HepG2 (cell line): ENCODE measurements around the gene CRY1. TPM values are rescaled to one million over a fixed set of nuclear protein-coding genes. Genes with fewer than 3 reads are reported as not detected.
A peak's percentile ranks its signal among the peaks of the same experiment; 100 is the strongest.

Source experiments
- CBFB ChIP-seq: sonication (generic); formaldehyde crosslinking; IDR thresholded peaks from 2 replicates; pipeline ENCODE4 v1.4.0; 2020; ENCODE audit warnings: missing genetic modification reagents
- DNMT1 ChIP-seq: sonication (generic); formaldehyde crosslinking; IDR thresholded peaks from 2 replicates; pipeline ENCODE4 v1.5.1; 2020; ENCODE audit warnings: mild to moderate bottlenecking, missing genetic modification reagents
- EHMT2 ChIP-seq: fragments of 200-600 bp; sonication (generic); IDR thresholded peaks from 2 replicates; pipeline ENCODE4 v1.7.0; 2017; ENCODE audit warnings: antibody characterized with exemption, low read depth, low read length, borderline replicate concordance
- ERF ChIP-seq: IDR thresholded peaks from 2 replicates; pipeline ENCODE4 v1.6.1; 2018; ENCODE audit warnings: missing biosample characterization, missing genetic modification reagents
- HMGA1 ChIP-seq: sonication (generic); formaldehyde crosslinking; conservative IDR thresholded peaks from 2 replicates; pipeline ENCODE4 v1.4.0; 2020; ENCODE audit warnings: missing genetic modification reagents
- MXD4 ChIP-seq: IDR thresholded peaks from 2 replicates; pipeline ENCODE4 v1.6.1; 2016; ENCODE audit warnings: mild to moderate bottlenecking, missing biosample characterization, missing genetic modification reagents
- SMC3 ChIP-seq: IDR thresholded peaks from 2 replicates; pipeline ENCODE4 v1.6.1; 2011; ENCODE audit warnings: low read length, improper control_type of control experiment
- ZFP36 ChIP-seq: fragments of 150-350 bp; IDR thresholded peaks from 2 replicates; pipeline ENCODE4 v1.6.1; 2018; ENCODE audit warnings: borderline replicate concordance, low read length, low read depth; ENCODE audit not compliant: partially characterized antibody
- ZMYM3 ChIP-seq: sonication (generic); formaldehyde crosslinking; IDR thresholded peaks from 2 replicates; pipeline ENCODE4 v1.5.1; 2020; ENCODE audit warnings: mild to moderate bottlenecking, missing genetic modification reagents
- ZNF350 ChIP-seq: sonication (generic); formaldehyde crosslinking; IDR thresholded peaks from 2 replicates; pipeline ENCODE4 v1.4.0; 2020; ENCODE audit warnings: mild to moderate bottlenecking, low read depth, missing genetic modification reagents, borderline replicate concordance
- ZNF484 ChIP-seq: sonication (generic); formaldehyde crosslinking; IDR thresholded peaks from 2 replicates; pipeline ENCODE4 v1.5.1; 2020; ENCODE audit warnings: mild to moderate bottlenecking, low read depth, missing genetic modification reagents, borderline replicate concordance
- ZNF776 ChIP-seq: sonication (generic); formaldehyde crosslinking; IDR thresholded peaks from 2 replicates; pipeline ENCODE4 v1.4.0; 2020; ENCODE audit warnings: mild to moderate bottlenecking, missing genetic modification reagents
- polyA plus RNA-seq, 8 experiments: library from polyadenylated mRNA; depleted of rRNA in 3 of 8; stranded (reverse) in 7 of 8; unstranded in 1 of 8; fragments of >200 nt; fragmentation: Illumina TruSeq in 4 of 8; extraction: Trizol in 4 of 8; gene quantifications; 2 replicates each; pipeline versions ENCODE4 v1.2.1 to v1.2.3, GENCODE V29; 2011 to 2016; ENCODE audit warnings: low read depth in 4 of 8, missing spikeins in 1 of 8, mixed read lengths in 1 of 8; ENCODE audit not compliant: insufficient read depth in 1 of 8
- total RNA-seq, 5 experiments: library from RNA; depleted of rRNA; stranded (reverse); fragments of >200 nt; fragmentation: Illumina TruSeq; extraction: Trizol; gene quantifications; 2 replicates each; pipeline ENCODE4 v1.2.3, GENCODE V29; 2016; ENCODE audit warnings: low read depth in 1 of 5
- TF ChIP-seq, protein P1 (sequence below): sonication (generic); formaldehyde crosslinking; IDR thresholded peaks from 2 replicates; pipeline ENCODE4 v1.4.0; 2020; ENCODE audit warnings: mild to moderate bottlenecking, missing genetic modification reagents
- TF ChIP-seq, protein P2 (sequence below): IDR thresholded peaks from 2 replicates; pipeline ENCODE4 v1.6.1; 2012; ENCODE audit warnings: low read depth, low read length, improper control_type of control experiment
- TF ChIP-seq, protein P3 (sequence below): sonication (generic); formaldehyde crosslinking; IDR thresholded peaks from 2 replicates; pipeline ENCODE4 v1.8.0; 2023; ENCODE audit warnings: mild to moderate bottlenecking, missing genetic modification reagents
- TF ChIP-seq, protein P4 (sequence below): sonication (generic); formaldehyde crosslinking; IDR thresholded peaks from 2 replicates; pipeline ENCODE4 v1.5.1; 2020; ENCODE audit warnings: mild to moderate bottlenecking, moderate library complexity, missing genetic modification reagents
- TF ChIP-seq, protein P5 (sequence below): sonication (generic); formaldehyde crosslinking; IDR thresholded peaks from 2 replicates; pipeline ENCODE4 v1.5.0; 2020; ENCODE audit warnings: mild to moderate bottlenecking, missing genetic modification reagents
- TF ChIP-seq, protein P6 (sequence below): sonication (generic); formaldehyde crosslinking; IDR thresholded peaks from 2 replicates; pipeline ENCODE4 v1.4.0; 2020; ENCODE audit warnings: mild to moderate bottlenecking, missing genetic modification reagents, borderline replicate concordance

Gene CRY1
- total and polyA plus RNA-seq, 2 of the 13 experiments (the other 11 are each of a cell fraction or from before 2014, with no cell fraction given) = 11.4 to 13.9 TPM

DNA sequence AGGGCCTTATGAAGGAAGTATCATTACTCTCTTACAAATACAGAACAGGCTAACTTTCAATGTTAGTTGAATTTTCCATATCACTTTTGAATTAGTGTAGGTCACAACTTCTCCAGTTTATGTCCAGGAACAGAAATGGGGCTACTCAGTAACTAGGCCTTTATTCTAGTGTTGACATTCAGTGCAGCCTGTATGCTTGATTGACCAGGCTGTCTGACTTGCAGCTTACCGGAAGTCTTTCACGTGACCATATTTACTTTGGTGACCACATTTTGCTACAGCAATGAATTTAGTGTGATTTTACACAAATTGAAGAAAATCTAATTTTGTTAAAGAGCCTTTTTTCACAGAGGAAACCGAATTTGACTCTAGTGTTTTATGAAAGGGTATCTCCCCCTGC is 118.8 kb downstream of the CRY1 start (continued):
- TF ChIP-seq, protein P1, sequence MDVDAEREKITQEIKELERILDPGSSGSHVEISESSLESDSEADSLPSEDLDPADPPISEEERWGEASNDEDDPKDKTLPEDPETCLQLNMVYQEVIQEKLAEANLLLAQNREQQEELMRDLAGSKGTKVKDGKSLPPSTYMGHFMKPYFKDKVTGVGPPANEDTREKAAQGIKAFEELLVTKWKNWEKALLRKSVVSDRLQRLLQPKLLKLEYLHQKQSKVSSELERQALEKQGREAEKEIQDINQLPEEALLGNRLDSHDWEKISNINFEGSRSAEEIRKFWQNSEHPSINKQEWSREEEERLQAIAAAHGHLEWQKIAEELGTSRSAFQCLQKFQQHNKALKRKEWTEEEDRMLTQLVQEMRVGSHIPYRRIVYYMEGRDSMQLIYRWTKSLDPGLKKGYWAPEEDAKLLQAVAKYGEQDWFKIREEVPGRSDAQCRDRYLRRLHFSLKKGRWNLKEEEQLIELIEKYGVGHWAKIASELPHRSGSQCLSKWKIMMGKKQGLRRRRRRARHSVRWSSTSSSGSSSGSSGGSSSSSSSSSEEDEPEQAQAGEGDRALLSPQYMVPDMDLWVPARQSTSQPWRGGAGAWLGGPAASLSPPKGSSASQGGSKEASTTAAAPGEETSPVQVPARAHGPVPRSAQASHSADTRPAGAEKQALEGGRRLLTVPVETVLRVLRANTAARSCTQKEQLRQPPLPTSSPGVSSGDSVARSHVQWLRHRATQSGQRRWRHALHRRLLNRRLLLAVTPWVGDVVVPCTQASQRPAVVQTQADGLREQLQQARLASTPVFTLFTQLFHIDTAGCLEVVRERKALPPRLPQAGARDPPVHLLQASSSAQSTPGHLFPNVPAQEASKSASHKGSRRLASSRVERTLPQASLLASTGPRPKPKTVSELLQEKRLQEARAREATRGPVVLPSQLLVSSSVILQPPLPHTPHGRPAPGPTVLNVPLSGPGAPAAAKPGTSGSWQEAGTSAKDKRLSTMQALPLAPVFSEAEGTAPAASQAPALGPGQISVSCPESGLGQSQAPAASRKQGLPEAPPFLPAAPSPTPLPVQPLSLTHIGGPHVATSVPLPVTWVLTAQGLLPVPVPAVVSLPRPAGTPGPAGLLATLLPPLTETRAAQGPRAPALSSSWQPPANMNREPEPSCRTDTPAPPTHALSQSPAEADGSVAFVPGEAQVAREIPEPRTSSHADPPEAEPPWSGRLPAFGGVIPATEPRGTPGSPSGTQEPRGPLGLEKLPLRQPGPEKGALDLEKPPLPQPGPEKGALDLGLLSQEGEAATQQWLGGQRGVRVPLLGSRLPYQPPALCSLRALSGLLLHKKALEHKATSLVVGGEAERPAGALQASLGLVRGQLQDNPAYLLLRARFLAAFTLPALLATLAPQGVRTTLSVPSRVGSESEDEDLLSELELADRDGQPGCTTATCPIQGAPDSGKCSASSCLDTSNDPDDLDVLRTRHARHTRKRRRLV (CRISPR knock-in tag) = no peak
- TF ChIP-seq CBFB (CRISPR knock-in tag) = peak; percentile 34; the same call in 1 of the 2 replicates
- TF ChIP-seq, protein P2, sequence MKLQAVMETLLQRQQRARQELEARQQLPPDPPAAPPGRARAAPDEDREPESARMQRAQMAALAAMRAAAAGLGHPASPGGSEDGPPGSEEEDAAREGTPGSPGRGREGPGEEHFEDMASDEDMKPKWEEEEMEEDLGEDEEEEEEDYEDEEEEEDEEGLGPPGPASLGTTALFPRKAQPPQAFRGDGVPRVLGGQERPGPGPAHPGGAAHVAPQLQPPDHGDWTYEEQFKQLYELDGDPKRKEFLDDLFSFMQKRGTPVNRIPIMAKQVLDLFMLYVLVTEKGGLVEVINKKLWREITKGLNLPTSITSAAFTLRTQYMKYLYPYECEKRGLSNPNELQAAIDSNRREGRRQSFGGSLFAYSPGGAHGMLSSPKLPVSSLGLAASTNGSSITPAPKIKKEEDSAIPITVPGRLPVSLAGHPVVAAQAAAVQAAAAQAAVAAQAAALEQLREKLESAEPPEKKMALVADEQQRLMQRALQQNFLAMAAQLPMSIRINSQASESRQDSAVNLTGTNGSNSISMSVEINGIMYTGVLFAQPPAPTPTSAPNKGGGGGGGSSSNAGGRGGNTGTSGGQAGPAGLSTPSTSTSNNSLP = peak; percentile 47; the same call in 1 of the 2 replicates
- no peak for TF ChIP-seq ZFP36
- TF ChIP-seq, protein P3, sequence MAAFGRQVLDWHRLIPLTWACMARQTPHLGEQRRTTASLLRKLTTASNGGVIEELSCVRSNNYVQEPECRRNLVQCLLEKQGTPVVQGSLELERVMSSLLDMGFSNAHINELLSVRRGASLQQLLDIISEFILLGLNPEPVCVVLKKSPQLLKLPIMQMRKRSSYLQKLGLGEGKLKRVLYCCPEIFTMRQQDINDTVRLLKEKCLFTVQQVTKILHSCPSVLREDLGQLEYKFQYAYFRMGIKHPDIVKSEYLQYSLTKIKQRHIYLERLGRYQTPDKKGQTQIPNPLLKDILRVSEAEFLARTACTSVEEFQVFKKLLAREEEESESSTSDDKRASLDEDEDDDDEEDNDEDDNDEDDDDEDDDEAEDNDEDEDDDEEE (CRISPR knock-in tag) = no peak
- no peak for TF ChIP-seq SMC3
- TF ChIP-seq, protein P4, sequence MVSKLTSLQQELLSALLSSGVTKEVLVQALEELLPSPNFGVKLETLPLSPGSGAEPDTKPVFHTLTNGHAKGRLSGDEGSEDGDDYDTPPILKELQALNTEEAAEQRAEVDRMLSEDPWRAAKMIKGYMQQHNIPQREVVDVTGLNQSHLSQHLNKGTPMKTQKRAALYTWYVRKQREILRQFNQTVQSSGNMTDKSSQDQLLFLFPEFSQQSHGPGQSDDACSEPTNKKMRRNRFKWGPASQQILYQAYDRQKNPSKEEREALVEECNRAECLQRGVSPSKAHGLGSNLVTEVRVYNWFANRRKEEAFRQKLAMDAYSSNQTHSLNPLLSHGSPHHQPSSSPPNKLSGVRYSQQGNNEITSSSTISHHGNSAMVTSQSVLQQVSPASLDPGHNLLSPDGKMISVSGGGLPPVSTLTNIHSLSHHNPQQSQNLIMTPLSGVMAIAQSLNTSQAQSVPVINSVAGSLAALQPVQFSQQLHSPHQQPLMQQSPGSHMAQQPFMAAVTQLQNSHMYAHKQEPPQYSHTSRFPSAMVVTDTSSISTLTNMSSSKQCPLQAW = peak; percentile 72
- no peak for TF ChIP-seq ZNF484 (CRISPR knock-in tag)
- no peak for TF ChIP-seq HMGA1 (CRISPR knock-in tag)
- TF ChIP-seq MXD4 = no peak
- no peak for TF ChIP-seq EHMT2
- no peak for TF ChIP-seq ZMYM3 (CRISPR knock-in tag)
- TF ChIP-seq, protein P5, sequence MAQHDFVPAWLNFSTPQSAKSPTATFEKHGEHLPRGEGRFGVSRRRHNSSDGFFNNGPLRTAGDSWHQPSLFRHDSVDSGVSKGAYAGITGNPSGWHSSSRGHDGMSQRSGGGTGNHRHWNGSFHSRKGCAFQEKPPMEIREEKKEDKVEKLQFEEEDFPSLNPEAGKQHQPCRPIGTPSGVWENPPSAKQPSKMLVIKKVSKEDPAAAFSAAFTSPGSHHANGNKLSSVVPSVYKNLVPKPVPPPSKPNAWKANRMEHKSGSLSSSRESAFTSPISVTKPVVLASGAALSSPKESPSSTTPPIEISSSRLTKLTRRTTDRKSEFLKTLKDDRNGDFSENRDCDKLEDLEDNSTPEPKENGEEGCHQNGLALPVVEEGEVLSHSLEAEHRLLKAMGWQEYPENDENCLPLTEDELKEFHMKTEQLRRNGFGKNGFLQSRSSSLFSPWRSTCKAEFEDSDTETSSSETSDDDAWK = no peak
- no peak for TF ChIP-seq ZNF776 (CRISPR knock-in tag)
- no peak for TF ChIP-seq ZNF350 (CRISPR knock-in tag)
- TF ChIP-seq DNMT1 (CRISPR knock-in tag) = no peak
- TF ChIP-seq ERF (CRISPR knock-in tag) = peak; percentile 89
- TF ChIP-seq, protein P6, sequence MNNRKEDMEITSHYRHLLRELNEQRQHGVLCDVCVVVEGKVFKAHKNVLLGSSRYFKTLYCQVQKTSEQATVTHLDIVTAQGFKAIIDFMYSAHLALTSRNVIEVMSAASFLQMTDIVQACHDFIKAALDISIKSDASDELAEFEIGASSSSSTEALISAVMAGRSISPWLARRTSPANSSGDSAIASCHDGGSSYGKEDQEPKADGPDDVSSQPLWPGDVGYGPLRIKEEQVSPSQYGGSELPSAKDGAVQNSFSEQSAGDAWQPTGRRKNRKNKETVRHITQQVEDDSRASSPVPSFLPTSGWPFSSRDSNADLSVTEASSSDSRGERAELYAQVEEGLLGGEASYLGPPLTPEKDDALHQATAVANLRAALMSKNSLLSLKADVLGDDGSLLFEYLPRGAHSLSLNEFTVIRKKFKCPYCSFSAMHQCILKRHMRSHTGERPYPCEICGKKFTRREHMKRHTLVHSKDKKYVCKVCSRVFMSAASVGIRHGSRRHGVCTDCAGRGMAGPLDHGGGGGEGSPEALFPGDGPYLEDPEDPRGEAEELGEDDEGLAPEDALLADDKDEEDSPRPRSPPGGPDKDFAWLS (CRISPR knock-in tag) = no peak
